GM18499 (cell line): ENCODE results near the gene FOSL1.

Experiments
- ATAC-seq: cut with Tn5 transposase; IDR thresholded peaks from one replicate; pipeline ENCODE4 v1.9.1; 2021; ENCODE audit warnings: moderate number of reproducible peaks; ENCODE audit not compliant: insufficient read depth, unreplicated experiment

FOSL1 gene

GRCh38 chr11:65920372-65920802 lies 20.2 kb upstream of the FOSL1 start:
- no peak for ATAC-seq

- ATAC-seq, result no peak
Observed at GRCh38 chr11:65919573-65920371, 19.6 kb upstream of the FOSL1 start.

GRCh38 chr11:65919141-65919572 lies 19.0 kb upstream of the FOSL1 start, which contains the start of gene DRAP1:
DRAP1 (plus strand) TSS chr11:65919426; CDS start chr11:65919502, 76 bp downstream.
- ATAC-seq, result no peak

- no peak for ATAC-seq
Observed at GRCh38 chr11:65918211-65919140, 18.3 kb upstream of the FOSL1 start, which contains the start of gene C11orf68. C11orf68 (minus strand) TSS chr11:65919062; CDS start chr11:65919031, 31 bp downstream.

- no peak for ATAC-seq
Observed at GRCh38 chr11:65917434-65918210, 17.4 kb upstream of the FOSL1 start.

- no peak for ATAC-seq
Observed at GRCh38 chr11:65917077-65917433, 16.9 kb upstream of the FOSL1 start.

GRCh38 chr11:65916391-65916790 lies 16.2 kb upstream of the FOSL1 start:
- no peak for ATAC-seq

GRCh38 chr11:65915821-65916251 lies 15.6 kb upstream of the FOSL1 start:
- no peak for ATAC-seq

GRCh38 chr11:65915101-65915820 lies 15.1 kb upstream of the FOSL1 start:
- no peak for ATAC-seq

- ATAC-seq, result no peak
Observed at GRCh38 chr11:65912845-65913244, 12.7 kb upstream of the FOSL1 start.

- ATAC-seq, result no peak
Observed at GRCh38 chr11:65911682-65912568, 11.7 kb upstream of the FOSL1 start.

- no peak for ATAC-seq
Observed at GRCh38 chr11:65907878-65908277, 7.7 kb upstream of the FOSL1 start.

- no peak for ATAC-seq
Observed at GRCh38 chr11:65906602-65907001, 6.4 kb upstream of the FOSL1 start.

- ATAC-seq, result no peak
Observed at GRCh38 chr11:65903715-65904114, 3.5 kb upstream of the FOSL1 start.

GRCh38 chr11:65903068-65903481 lies 2.9 kb upstream of the FOSL1 start:
- no peak for ATAC-seq

- no peak for ATAC-seq
Observed at GRCh38 chr11:65900899-65901180, 652 bp upstream of the FOSL1 start.

GRCh38 chr11:65899356-65900124 lies 648 bp downstream of the FOSL1 start:
- no peak for ATAC-seq
